ENCODE results near the gene KIAA1671. TPM values are rescaled to one million over a fixed set of nuclear protein-coding genes. Genes with fewer than 3 reads are reported as not detected.

Gene KIAA1671
- total and polyA plus RNA-seq, 4 donors: 8.7 to 35.9 (median 19.1) TPM

DNA sequence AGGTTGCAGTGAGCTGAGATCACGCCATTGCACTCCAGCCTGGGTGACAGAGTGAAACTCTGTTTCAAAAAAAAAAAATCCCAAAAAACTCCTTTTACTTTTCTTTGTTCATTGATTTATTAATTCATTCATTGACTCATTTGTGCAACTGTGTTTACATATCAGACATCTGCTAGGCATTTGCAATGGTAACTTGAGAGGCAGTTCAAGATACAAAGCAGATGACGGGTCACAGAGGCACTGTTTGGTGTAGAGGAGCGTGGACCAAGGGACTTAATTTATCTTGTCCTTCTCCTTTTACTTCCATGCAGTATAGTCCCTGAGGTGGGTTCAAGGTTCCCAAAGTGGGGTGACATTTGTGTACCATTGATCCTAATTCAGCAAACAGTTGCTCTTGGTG is 71.4 kb downstream of the KIAA1671 start:
- no peak overlapping the region for H3K4me3 ChIP-seq (ENCODE audit: low read depth in 1 of 3, low read length in 3 of 3)
- TF ChIP-seq GABPA (IDR thresholded peaks at IDR 0.05 in 1 of 2, conservative IDR thresholded peaks at IDR 0.05 in 1 of 2): no peak
- DNase-seq (ENCODE audit: low spot score): no peak
- WGBS: 93% methylated on average over 3 of the region's 3 CpGs
- no peak overlapping the region for H3K27ac ChIP-seq (ENCODE audit: low read depth in 1 of 2, low read length in 2 of 2)
- no peaks in the 10 kb centered on the region for H3K27me3 ChIP-seq (ENCODE audit: control insufficient read depth in 4 of 4, insufficient read depth in 4 of 4, low read length in 3 of 4)
- no peaks in the 10 kb centered on the region for H3K9me3 ChIP-seq (ENCODE audit: control insufficient read depth in 4 of 4, low read length in 3 of 4)
- H3K9ac ChIP-seq (ENCODE audit: low read depth in 1 of 2, low read length in 2 of 2): no peak overlapping the region
- peaks cover 0 to 3% (median 0%) of the 10 kb centered on the region in 4 donors for H3K4me1 ChIP-seq (ENCODE audit: control insufficient read depth in 4 of 4, insufficient read depth in 4 of 4, low read length in 3 of 4)
- no peaks in the 10 kb centered on the region for H3K36me3 ChIP-seq (ENCODE audit: control insufficient read depth in 4 of 4, insufficient read depth in 3 of 4, low read depth in 1 of 4, low read length in 3 of 4)

- TF ChIP-seq HNF4A (conservative IDR thresholded peaks at IDR 0.05) (no peak), JUND (IDR thresholded peaks at IDR 0.05) (no peak), SP1 (IDR thresholded peaks at IDR 0.05) (no peak), TAF1 (conservative IDR thresholded peaks at IDR 0.05) (no peak), RXRA (IDR thresholded peaks at IDR 0.05) (no peak), REST (IDR thresholded peaks at IDR 0.05) (no peak), YY1 (IDR thresholded peaks at IDR 0.05) (no peak), FOXA1 (IDR thresholded peaks at IDR 0.05) (no peak), RAD21 (IDR thresholded peaks at IDR 0.05) (no peak), NR2F2 (IDR thresholded peaks at IDR 0.05) (no peak), MAX (IDR thresholded peaks at IDR 0.05) (no peak), EGR1 (IDR thresholded peaks at IDR 0.05; ENCODE audit: low read depth in 2 of 2) (no peak), FOXA2 (IDR thresholded peaks at IDR 0.05) (no peak), GABPA (IDR thresholded peaks at IDR 0.05 in 1 of 2, conservative IDR thresholded peaks at IDR 0.05 in 1 of 2) (no peak), ZBTB33 (IDR thresholded peaks at IDR 0.05) (no peak), HNF4G (IDR thresholded peaks at IDR 0.05) (no peak), ATF3 (IDR thresholded peaks at IDR 0.05) (no peak)
- TF ChIP-seq, protein P1, sequence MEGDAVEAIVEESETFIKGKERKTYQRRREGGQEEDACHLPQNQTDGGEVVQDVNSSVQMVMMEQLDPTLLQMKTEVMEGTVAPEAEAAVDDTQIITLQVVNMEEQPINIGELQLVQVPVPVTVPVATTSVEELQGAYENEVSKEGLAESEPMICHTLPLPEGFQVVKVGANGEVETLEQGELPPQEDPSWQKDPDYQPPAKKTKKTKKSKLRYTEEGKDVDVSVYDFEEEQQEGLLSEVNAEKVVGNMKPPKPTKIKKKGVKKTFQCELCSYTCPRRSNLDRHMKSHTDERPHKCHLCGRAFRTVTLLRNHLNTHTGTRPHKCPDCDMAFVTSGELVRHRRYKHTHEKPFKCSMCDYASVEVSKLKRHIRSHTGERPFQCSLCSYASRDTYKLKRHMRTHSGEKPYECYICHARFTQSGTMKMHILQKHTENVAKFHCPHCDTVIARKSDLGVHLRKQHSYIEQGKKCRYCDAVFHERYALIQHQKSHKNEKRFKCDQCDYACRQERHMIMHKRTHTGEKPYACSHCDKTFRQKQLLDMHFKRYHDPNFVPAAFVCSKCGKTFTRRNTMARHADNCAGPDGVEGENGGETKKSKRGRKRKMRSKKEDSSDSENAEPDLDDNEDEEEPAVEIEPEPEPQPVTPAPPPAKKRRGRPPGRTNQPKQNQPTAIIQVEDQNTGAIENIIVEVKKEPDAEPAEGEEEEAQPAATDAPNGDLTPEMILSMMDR (IDR thresholded peaks at IDR 0.05; ENCODE audit: low read depth, low read length, missing input control): no peak
- no peaks in the 10 kb centered on the region for H3K36me3 ChIP-seq (ENCODE audit: control insufficient read depth in 4 of 4, insufficient read depth in 3 of 4, low read depth in 1 of 4, low read length in 3 of 4)
- peaks cover 0 to 3% (median 0%) of the 10 kb centered on the region in 4 donors for H3K4me1 ChIP-seq (ENCODE audit: control insufficient read depth in 4 of 4, insufficient read depth in 4 of 4, low read length in 3 of 4)
- H3K9ac ChIP-seq (ENCODE audit: low read depth in 1 of 2, low read length in 2 of 2): no peak overlapping the region
- no peak overlapping the region for H3K27ac ChIP-seq (ENCODE audit: low read depth in 1 of 2, low read length in 2 of 2)
- DNase-seq (ENCODE audit: low spot score): no peak
- WGBS: 90% methylated on average over 3 of the region's 3 CpGs
- H3K4me3 ChIP-seq (ENCODE audit: low read depth in 1 of 3, low read length in 3 of 3): no peak overlapping the region
- no peaks in the 10 kb centered on the region for H3K27me3 ChIP-seq (ENCODE audit: control insufficient read depth in 4 of 4, insufficient read depth in 4 of 4, low read length in 3 of 4)
- no peaks in the 10 kb centered on the region for H3K9me3 ChIP-seq (ENCODE audit: control insufficient read depth in 4 of 4, low read length in 3 of 4)
Measured at GRCh38 chr22:25024895-25025294, 72.4 kb downstream of the KIAA1671 start.

All from liver (tissue), 9 donors.